ENCODE measurements around the gene SLC22A7.

Gene SLC22A7

DNA sequence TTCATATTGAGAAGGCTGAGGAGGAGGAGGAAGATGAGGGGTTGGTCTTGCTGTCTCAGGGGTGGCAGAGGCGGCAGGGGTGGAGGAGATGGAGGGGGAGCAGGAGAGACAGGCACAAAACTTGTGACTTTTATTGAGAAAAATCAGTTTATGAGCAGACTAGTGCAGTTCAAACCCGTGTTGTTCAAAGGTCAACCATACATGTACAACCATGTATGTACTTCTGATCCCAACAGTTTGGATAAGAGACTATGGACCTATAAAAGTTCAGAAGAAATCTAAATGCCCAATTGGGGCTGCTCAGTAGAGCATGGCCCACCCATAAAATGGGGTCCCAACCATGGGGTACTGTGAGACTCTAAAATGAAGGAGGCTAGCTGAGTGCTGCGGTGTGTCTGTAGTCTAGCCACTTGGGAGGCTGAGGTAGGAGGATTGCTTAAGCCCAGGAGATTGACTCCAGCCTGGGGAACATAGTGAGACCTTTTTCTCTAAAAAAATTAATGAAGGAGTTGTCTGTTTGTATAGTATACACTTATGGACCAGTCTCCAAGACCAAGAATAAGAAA is 7.6 kb upstream of the SLC22A7 start:
- no peaks in the 10 kb centered on the region for H3K79me2 ChIP-seq (ENCODE audit: low read length)
- TF ChIP-seq CTCF (IDR thresholded peaks at IDR 0.05; ENCODE audit: low read depth, low read length): no peak
- TF ChIP-seq EZH2phosphoT487 (IDR thresholded peaks at IDR 0.05; ENCODE audit: low read depth): no peak

DNA sequence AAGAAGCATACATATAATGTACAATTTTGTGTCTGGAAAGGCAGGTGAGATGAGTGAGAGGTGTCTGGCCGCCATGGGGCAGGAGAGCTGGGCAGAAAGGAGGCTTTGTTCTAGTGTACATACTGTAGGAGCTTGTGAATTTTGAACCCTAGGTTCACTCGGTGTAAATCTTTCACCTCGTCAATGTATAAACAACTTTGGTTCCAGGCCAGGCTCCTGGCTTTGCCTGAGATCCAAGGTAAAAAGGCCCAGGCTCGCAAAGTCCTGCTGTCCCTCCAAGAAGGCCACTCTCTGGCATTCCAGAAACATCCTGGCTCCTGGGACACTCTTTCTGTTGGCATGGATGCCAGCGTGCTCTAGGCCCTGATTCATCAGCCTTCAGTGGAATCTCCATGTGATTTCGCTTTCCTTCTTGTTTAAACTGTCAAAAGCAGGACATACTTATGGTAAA is 7.1 kb upstream of the SLC22A7 start:
- H3K27me3 ChIP-seq (ENCODE audit: low read depth, low read length): no peaks in the 10 kb centered on the region
- H3K4me1 ChIP-seq (ENCODE audit: low read length): no peaks in the 10 kb centered on the region
- H3K9me3 ChIP-seq (ENCODE audit: insufficient read depth, low read length): no peaks in the 10 kb centered on the region
- H3K79me2 ChIP-seq (ENCODE audit: low read length): no peaks in the 10 kb centered on the region
- H3K9ac ChIP-seq (ENCODE audit: low read length): no peak overlapping the region
- H2AFZ ChIP-seq (ENCODE audit: low read depth, low read length): no peak overlapping the region
- H3K4me3 ChIP-seq (ENCODE audit: low read length): no peak overlapping the region
- H3K27ac ChIP-seq (ENCODE audit: low read length): no peak overlapping the region
- TF ChIP-seq EZH2phosphoT487 (IDR thresholded peaks at IDR 0.05; ENCODE audit: low read depth) (no peak), CTCF (IDR thresholded peaks at IDR 0.05; ENCODE audit: low read depth, low read length) (no peak)
- H3K4me2 ChIP-seq (ENCODE audit: low read length): no peak overlapping the region
- H4K20me1 ChIP-seq (ENCODE audit: insufficient read depth, low read length): no peaks in the 10 kb centered on the region
- no peaks in the 10 kb centered on the region for H3K36me3 ChIP-seq (replicated peaks; ENCODE audit: low read depth, low read length)

More for the DNA sequence above, 7.6 kb upstream of the SLC22A7 start:
- H3K27ac ChIP-seq (ENCODE audit: low read length): no peak overlapping the region
- no peaks in the 10 kb centered on the region for H3K4me1 ChIP-seq (ENCODE audit: low read length)
- no peak overlapping the region for H3K4me2 ChIP-seq (ENCODE audit: low read length)
- no peak overlapping the region for H3K9ac ChIP-seq (ENCODE audit: low read length)
- no peaks in the 10 kb centered on the region for H4K20me1 ChIP-seq (ENCODE audit: insufficient read depth, low read length)
- no peaks in the 10 kb centered on the region for H3K36me3 ChIP-seq (replicated peaks; ENCODE audit: low read depth, low read length)
- no peak overlapping the region for H3K4me3 ChIP-seq (ENCODE audit: low read length)
- H3K27me3 ChIP-seq (ENCODE audit: low read depth, low read length): no peaks in the 10 kb centered on the region
- H3K9me3 ChIP-seq (ENCODE audit: insufficient read depth, low read length): no peaks in the 10 kb centered on the region
- no peak overlapping the region for H2AFZ ChIP-seq (ENCODE audit: low read depth, low read length)

DNA sequence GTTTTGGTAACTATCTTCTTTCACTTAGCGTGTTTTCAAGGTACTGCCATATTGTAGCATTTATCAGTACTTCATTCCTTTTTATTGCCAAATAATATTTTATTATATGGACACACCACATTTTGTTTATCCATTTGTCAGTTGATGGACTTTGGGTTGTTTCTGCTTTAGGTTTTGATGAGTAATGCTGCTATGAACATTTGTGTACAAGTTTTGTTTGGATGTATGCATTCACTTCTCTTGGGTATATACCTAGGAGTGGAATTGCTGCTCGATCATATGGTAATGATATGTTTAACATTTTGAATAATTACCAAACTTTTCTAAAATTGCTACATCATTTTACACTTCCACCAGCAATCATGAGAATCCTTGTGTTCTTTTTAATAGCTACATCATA is 6.4 kb upstream of the SLC22A7 start:
- Histone ChIP-seq H3K79me2 (ENCODE audit: low read length) (no peaks in the 10 kb centered on the region), H3K4me1 (ENCODE audit: low read length) (no peaks in the 10 kb centered on the region), H3K9ac (ENCODE audit: low read length) (no peak overlapping the region), H3K9me3 (ENCODE audit: insufficient read depth, low read length) (no peaks in the 10 kb centered on the region), H3K36me3 (replicated peaks; ENCODE audit: low read depth, low read length) (no peaks in the 10 kb centered on the region), H3K4me3 (ENCODE audit: low read length) (no peak overlapping the region), H3K27me3 (ENCODE audit: low read depth, low read length) (no peaks in the 10 kb centered on the region), H3K4me2 (ENCODE audit: low read length) (no peak overlapping the region), H2AFZ (ENCODE audit: low read depth, low read length) (no peak overlapping the region), H3K27ac (ENCODE audit: low read length) (no peak overlapping the region), H4K20me1 (ENCODE audit: insufficient read depth, low read length) (no peaks in the 10 kb centered on the region)
- TF ChIP-seq EZH2phosphoT487 (IDR thresholded peaks at IDR 0.05; ENCODE audit: low read depth) (no peak), CTCF (IDR thresholded peaks at IDR 0.05; ENCODE audit: low read depth, low read length) (no peak)

DNA sequence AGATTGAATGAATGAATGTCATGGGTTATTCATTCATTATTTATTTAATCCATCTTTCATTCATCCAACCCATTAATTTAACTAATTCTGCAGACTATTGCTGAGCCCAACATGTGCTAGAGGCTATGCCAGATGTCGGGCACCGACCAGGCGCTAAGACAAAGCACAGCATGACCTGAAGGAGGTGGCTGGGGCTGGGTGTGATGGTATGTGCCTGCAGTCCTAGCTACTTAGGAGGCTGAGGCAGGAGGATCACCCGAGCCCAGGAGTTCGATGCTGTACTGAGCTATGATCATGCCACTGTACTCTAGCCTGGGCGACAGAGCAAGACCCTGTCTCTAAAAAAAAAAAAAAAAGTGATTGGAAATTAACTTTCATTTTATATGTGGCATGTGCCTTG is 5.7 kb upstream of the SLC22A7 start:
- no peak overlapping the region for H3K9ac ChIP-seq (ENCODE audit: low read length)
- no peak overlapping the region for H3K4me3 ChIP-seq (ENCODE audit: low read length)
- no peak overlapping the region for H3K27ac ChIP-seq (ENCODE audit: low read length)
- H3K9me3 ChIP-seq (ENCODE audit: insufficient read depth, low read length): no peaks in the 10 kb centered on the region
- no peaks in the 10 kb centered on the region for H3K79me2 ChIP-seq (ENCODE audit: low read length)
- H2AFZ ChIP-seq (ENCODE audit: low read depth, low read length): no peak overlapping the region
- H3K36me3 ChIP-seq (replicated peaks; ENCODE audit: low read depth, low read length): no peaks in the 10 kb centered on the region
- H3K4me2 ChIP-seq (ENCODE audit: low read length): no peak overlapping the region
- no peaks in the 10 kb centered on the region for H4K20me1 ChIP-seq (ENCODE audit: insufficient read depth, low read length)
- H3K4me1 ChIP-seq (ENCODE audit: low read length): no peaks in the 10 kb centered on the region
- no peaks in the 10 kb centered on the region for H3K27me3 ChIP-seq (ENCODE audit: low read depth, low read length)
- TF ChIP-seq EZH2phosphoT487 (IDR thresholded peaks at IDR 0.05; ENCODE audit: low read depth) (no peak), CTCF (IDR thresholded peaks at IDR 0.05; ENCODE audit: low read depth, low read length) (no peak)

All from OCI-LY3 (cell line).